K562 (cell line): Measurements from ENCODE around the gene LDLRAD3. TPM values are rescaled to one million over a fixed set of nuclear protein-coding genes. Genes with fewer than 3 reads are reported as not detected.
A peak's percentile ranks its signal among the peaks of the same experiment; 100 is the strongest.

Experiments used
- ATAC-seq: fragments of 200-7000 bp; cut with Tn5 transposase; 3 replicates; pipeline ENCODE4 v1.9.1; 2020; ENCODE audit warnings: moderate library complexity
- BruUV-seq: library from RNA; stranded (reverse); fragments of 400-500 nt; replicated peaks from 2 replicates; lab custom pipeline; 2021; lab: Mats Ljungman, UMichigan
- CTCF ChIA-PET: fragments of 300-600 bp; formaldehyde crosslinking; extraction: SDS; loops from one replicate; lab custom pipeline; 2021; ENCODE audit warnings: low intra/inter-chr PET ratio; lab: Yijun Ruan, JAX
- POLR2A ChIA-PET: fragments of 300-600, 350-650 bp; sonication (Branson Sonifier 250); formaldehyde crosslinking; extraction: SDS; loops from one replicate; lab custom pipeline; 2021; ENCODE audit warnings: antibody characterized with exemption, inconsistent platforms; lab: Yijun Ruan, JAX
- DNase-seq, 4 experiments: peaks; one replicate each; pipeline versions ENCODE4 v3.0.0 to v3.0.0-alpha.2; 2011 to 2018; ENCODE audit warnings: low spot score in 3 of 4, mixed read lengths in 3 of 4; ENCODE audit errors: extremely low read depth in 1 of 4
- FAIRE-seq: peaks from 2 replicates; lab custom pipeline; 2011; peaks lifted over from hg19 to GRCh38; lab: Jason Lieb, UNC
- H2AFZ ChIP-seq: 2 replicates; pipeline ENCODE4 v1.6.0; 2011; ENCODE audit warnings: low read depth, low read length, control low read depth, inconsistent platforms
- H3K27ac ChIP-seq: fragments of 200-600 bp; 3 replicates; pipeline ENCODE4 v1.8.0; 2011; ENCODE audit warnings: low read depth, mild to moderate bottlenecking, control low read depth, inconsistent platforms, low read length, moderate library complexity, mixed read lengths; ENCODE audit errors: extremely low read depth
- H3K27me3 ChIP-seq, 2 experiments: fragments of 300-600 bp in 1 of 2; 2 replicates in 1 of 2; 3 replicates in 1 of 2; pipeline versions ENCODE4 v1.6.0 to v1.8.0; 2011; ENCODE audit warnings: inconsistent platforms in 2 of 2, low read length in 2 of 2, mild to moderate bottlenecking in 1 of 2, mixed read lengths in 1 of 2, moderate library complexity in 1 of 2; ENCODE audit not compliant: control insufficient read depth in 2 of 2, insufficient read depth in 2 of 2
- H3K36me3 ChIP-seq: fragments of 300-600 bp; 3 replicates; pipeline ENCODE4 v1.8.0; 2011; ENCODE audit warnings: mild to moderate bottlenecking, low read length, inconsistent platforms; ENCODE audit not compliant: control insufficient read depth, insufficient read depth
- H3K4me1 ChIP-seq, 2 experiments: fragments of 200-600 bp in 1 of 2; replicated peaks in 1 of 2; 2 replicates in 1 of 2; 3 replicates in 1 of 2; pipeline versions ENCODE4 v1.5.1 to v1.8.0; 2011; ENCODE audit warnings: inconsistent platforms in 2 of 2, low read length in 2 of 2, mild to moderate bottlenecking in 1 of 2, mixed read lengths in 1 of 2, moderate library complexity in 1 of 2; ENCODE audit not compliant: control insufficient read depth in 2 of 2, insufficient read depth in 2 of 2
- H3K4me2 ChIP-seq: 2 replicates; pipeline ENCODE4 v1.6.1; 2011; ENCODE audit warnings: low read length, control low read depth, inconsistent platforms, mixed read lengths; ENCODE audit not compliant: insufficient read depth
- H3K4me3 ChIP-seq: fragments of 200-600 bp; sonication (generic), shearing (Covaris generic); 2 replicates; pipeline ENCODE4 v1.5.1; 2016; ENCODE audit warnings: control low read depth, inconsistent platforms
- H3K79me2 ChIP-seq: fragments of 200-600 bp; 3 replicates; pipeline ENCODE4 v1.8.0; 2011; ENCODE audit warnings: low read length, inconsistent platforms; ENCODE audit not compliant: control insufficient read depth, insufficient read depth
- H3K9ac ChIP-seq, 2 experiments: 2 replicates each; pipeline versions ENCODE4 v1.6.0 to v1.6.1; 2011; ENCODE audit warnings: low read depth in 2 of 2, low read length in 2 of 2, control low read depth in 1 of 2, inconsistent platforms in 1 of 2, mild to moderate bottlenecking in 1 of 2, mixed read lengths in 1 of 2; ENCODE audit not compliant: insufficient read depth in 1 of 2
- H3K9me1 ChIP-seq: one replicate; pipeline ENCODE4 v1.6.0; 2011; ENCODE audit warnings: inconsistent platforms, mild to moderate bottlenecking, low read length, moderate library complexity; ENCODE audit not compliant: control insufficient read depth, insufficient read depth
- H3K9me3 ChIP-seq: replicated peaks from 2 replicates; pipeline ENCODE4 v1.5.1; 2011; ENCODE audit warnings: low read depth, low read length, inconsistent platforms; ENCODE audit not compliant: control insufficient read depth, insufficient read depth
- H4K20me1 ChIP-seq: replicated peaks from 2 replicates; pipeline ENCODE4 v1.6.1; 2011; ENCODE audit warnings: low read length, inconsistent platforms, mixed read lengths; ENCODE audit not compliant: control insufficient read depth, insufficient read depth
- ELK3 ChIP-seq: fragments of 450-650 bp; formaldehyde crosslinking; IDR thresholded peaks from 2 replicates; pipeline ENCODE4 v1.4.0; 2020; ENCODE audit warnings: mild to moderate bottlenecking
- MECOM ChIP-seq: fragments of 250-450 bp; sonication (Bioruptor Pico); IDR thresholded peaks from 2 replicates; pipeline ENCODE4 v1.8.0; 2022; ENCODE audit warnings: inconsistent platforms
- PCBP1 ChIP-seq: fragments of 200-400 bp; formaldehyde crosslinking; IDR thresholded peaks from 2 replicates; pipeline ENCODE4 v1.6.1; 2018; ENCODE audit warnings: mild to moderate bottlenecking, low read depth, low read length; ENCODE audit not compliant: poor library complexity, severe bottlenecking
- TFAM ChIP-seq: fragments of 250-450 bp; sonication (Bioruptor Pico); conservative IDR thresholded peaks from 2 replicates; pipeline ENCODE4 v1.5.0; 2021; ENCODE audit warnings: mild to moderate bottlenecking, moderate library complexity
- TGIF2 ChIP-seq: sonication (generic); formaldehyde crosslinking; IDR thresholded peaks from 2 replicates; pipeline ENCODE4 v1.8.1; 2022; ENCODE audit warnings: mild to moderate bottlenecking, missing genetic modification reagents, moderate library complexity
- ZNF584 ChIP-seq: fragments of 200-800 bp; sonication (Bioruptor generic); IDR thresholded peaks from 2 replicates; pipeline ENCODE4 v1.6.1; 2016; ENCODE audit warnings: low read depth, mild to moderate bottlenecking, missing genetic modification characterization, missing compliant biosample characterization
- WGBS: fragments of 100-300 bp; shearing (Covaris generic); methylation state at CpG from one replicate; pipeline ENCODE4 v1.1.6; 2016; ENCODE audit warnings: low coverage, mixed read lengths; ENCODE audit not compliant: insufficient coverage; ENCODE audit errors: missing lambda C conversion rate; 5-methylcytosine and 5-hydroxymethylcytosine counted together
- in situ Hi-C: fragments of 300-500 bp; cut with MboI; formaldehyde crosslinking; loops from 4 replicates; pipeline ENCODE4 v1.15.0; 2018; ENCODE audit warnings: inconsistent platforms, mixed read lengths
- intact Hi-C: fragments of 100-400 bp; cut with micrococcal nuclease; formaldehyde crosslinking; loops from 2 replicates; pipeline ENCODE4 v1.14.2; 2022
- polyA plus RNA-seq, 8 experiments: library from polyadenylated mRNA; depleted of rRNA in 4 of 8; stranded (reverse) in 5 of 8; unstranded in 3 of 8; fragments of >200 nt; fragmentation: Nextera tagmentation in 2 of 8; fragmentation: Illumina TruSeq in 1 of 8; extraction: Ambion mirVana in 2 of 8; extraction: Trizol in 1 of 8; gene quantifications; 2 replicates each; pipeline versions ENCODE4 v1.2.1 to v1.2.3, GENCODE V29; 2011 to 2014; ENCODE audit warnings: inconsistent platforms in 1 of 8, missing spikeins in 1 of 8
- total RNA-seq, 7 experiments: library from RNA; depleted of rRNA in 6 of 7; stranded (reverse); fragments of >200 nt in 6 of 7; fragmentation: Illumina TruSeq in 2 of 7; extraction: Trizol in 2 of 7; gene quantifications; 2 replicates each; pipeline versions ENCODE4 v1.2.1 to v1.2.3, GENCODE V29; 2011 to 2021; ENCODE audit warnings: low replicate concordance in 1 of 7

The LDLRAD3 gene
- total and polyA plus RNA-seq, 9 of the 15 experiments (the other 6 are each of a cell fraction or from before 2014, with no cell fraction given) = 0.73 to 7.2 (median 3.5) TPM

GRCh38 chr11:36110668-36111410, 167.0 kb downstream of the LDLRAD3 start:
- POLR2A ChIA-PET = interaction anchor here (0.8 to 1.1 kb wide), 2 partner anchors 10 to 49 kb away, joined by 3 to 4 read pairs; no protein-coding TSS in a partner anchor
- CTCF ChIA-PET = no interaction called here
- no TSS peak for BruUV-seq
- in situ Hi-C loops (no loop called here), intact Hi-C loops (no loop called here)
- Histone ChIP-seq H3K27me3 (no peaks in the 10 kb centered on the region), H3K9ac (peak overlapping the region in 1 of 2 experiments; percentile 66; a peak in 1 of 4 replicates), H2AFZ (no peak overlapping the region; the same call in 1 of the 2 replicates), H3K79me2 (peaks cover 18% of the 10 kb centered on the region), H3K9me1 (no peaks in the 10 kb centered on the region), H3K27ac (peak overlapping the region; percentile 48; the same call in 1 of the 3 replicates), H3K4me1 (peaks cover 29 to 44% of the 10 kb centered on the region in 2 experiments), H3K9me3 (peaks cover 24% of the 10 kb centered on the region), H3K36me3 (peaks cover 6% of the 10 kb centered on the region; the same call in 1 of the 3 replicates), H3K4me2 (no peak overlapping the region; the same call in 1 of the 2 replicates), H4K20me1 (no peaks in the 10 kb centered on the region; the same call in 1 of the 2 replicates), H3K4me3 (no peak overlapping the region)
- DNase-seq (no peak), ATAC-seq (no peak), FAIRE-seq (no peak)
- WGBS = 53% methylated on average over 8 of the region's 9 CpGs
- TF ChIP-seq ELK3 (CRISPR knock-in tag) (no peak), TGIF2 (CRISPR knock-in tag) (no peak), ZNF584 (CRISPR knock-in tag) (no peak), PCBP1 (no peak), MECOM (CRISPR knock-in tag) (no peak), TFAM (no peak)
